CD4-positive, alpha-beta T cell treated with Interferon gamma for 1 hour (primary cell): ENCODE measurements around the gene CILP.
A peak's percentile ranks its signal among the peaks of the same experiment; 100 is the strongest.

Experiments used
- DNase-seq: peaks from one replicate; pipeline ENCODE4 v3.0.0-alpha.2; 2020

CILP gene

GRCh38 chr15:65221697-65222096 is 10.4 kb upstream of the CILP start:
- no peak for DNase-seq

- DNase-seq: no peak
Measured at GRCh38 chr15:65219137-65219536, 7.9 kb upstream of the CILP start.

GRCh38 chr15:65217526-65218482 is 6.5 kb upstream of the CILP start:
- DNase-seq: no peak

- DNase-seq: no peak
Measured at GRCh38 chr15:65215496-65215895, 4.2 kb upstream of the CILP start.

GRCh38 chr15:65214010-65214409 is 2.7 kb upstream of the CILP start:
- no peak for DNase-seq

- no peak for DNase-seq
Measured at GRCh38 chr15:65213241-65213640, 2.0 kb upstream of the CILP start.

GRCh38 chr15:65212097-65212496 is 824 bp upstream of the CILP start:
- peak; percentile 33 for DNase-seq

GRCh38 chr15:65211482-65211982 is 259 bp upstream of the CILP start:
- no peak for DNase-seq

- no peak for DNase-seq
Measured at GRCh38 chr15:65209701-65210643, 1.3 kb downstream of the CILP start.

- DNase-seq: no peak
Measured at GRCh38 chr15:65208647-65209046, 2.6 kb downstream of the CILP start.

GRCh38 chr15:65207280-65207840 is 3.9 kb downstream of the CILP start:
- no peak for DNase-seq

GRCh38 chr15:65206750-65207149 is 4.5 kb downstream of the CILP start:
- no peak for DNase-seq

- no peak for DNase-seq
Measured at GRCh38 chr15:65204931-65205660, 6.2 kb downstream of the CILP start.

- no peak for DNase-seq
Measured at GRCh38 chr15:65204236-65204930, 6.9 kb downstream of the CILP start.

- DNase-seq: no peak
Measured at GRCh38 chr15:65201918-65202317, 9.4 kb downstream of the CILP start.

GRCh38 chr15:65198571-65198970 is 12.7 kb downstream of the CILP start:
- DNase-seq: no peak

- no peak for DNase-seq
Measured at GRCh38 chr15:65197337-65197645, 14.0 kb downstream of the CILP start.

- no peak for DNase-seq
Measured at GRCh38 chr15:65196637-65197336, 14.5 kb downstream of the CILP start.

GRCh38 chr15:65195548-65195923 is 15.7 kb downstream of the CILP start:
- DNase-seq: no peak

GRCh38 chr15:65194826-65195547 is 16.3 kb downstream of the CILP start:
- no peak for DNase-seq

- no peak for DNase-seq
Measured at GRCh38 chr15:65192016-65192415, 19.3 kb downstream of the CILP start.
